A673 (cell line): ENCODE data around the gene LCN6.

Experiments used
- CTCF ChIP-seq: fragments of 300-800, 200-600 bp; sonication (generic); conservative IDR thresholded peaks from 2 replicates; pipeline ENCODE4 v1.5.1; 2017; ENCODE audit warnings: low read depth, mild to moderate bottlenecking, antibody characterized with exemption, low read length, moderate library complexity, mixed read lengths
- EZH2 ChIP-seq: fragments of 200-600 bp; sonication (generic); IDR thresholded peaks from 2 replicates; pipeline ENCODE4 v1.6.1; 2017; ENCODE audit warnings: borderline replicate concordance, low read depth, mild to moderate bottlenecking, mixed read lengths, antibody characterized with exemption, low read length; ENCODE audit not compliant: poor library complexity, severe bottlenecking

- TF ChIP-seq CTCF = no peak
- no peak for TF ChIP-seq EZH2
Measured at GRCh38 chr9:136697146-136697820, 51.0 kb downstream of the LCN6 start.
